H1 (cell line): ENCODE results near the gene PAQR8. TPM values are rescaled to one million over a fixed set of nuclear protein-coding genes. Genes with fewer than 3 reads are reported as not detected.

Experiments used
- CTCF ChIA-PET: fragments of 300-600 bp; sonication (Branson Sonifier 250); formaldehyde crosslinking; loops from one replicate; lab custom pipeline; 2021; ENCODE audit not compliant: partially characterized antibody; lab: Charles Lee
- POLR2A ChIA-PET: fragments of 300-600 bp; sonication (Branson Sonifier 250); formaldehyde crosslinking; loops from one replicate; lab custom pipeline; 2021; ENCODE audit warnings: inconsistent platforms; ENCODE audit not compliant: partially characterized antibody; lab: Charles Lee
- DNase-seq, 2 experiments: peaks; one replicate each; pipeline versions ENCODE4 v3.0.0 to v3.0.0-alpha.2; 2010 to 2022; ENCODE audit warnings: low spot score in 2 of 2, low read depth in 1 of 2, mixed read lengths in 1 of 2
- FAIRE-seq: peaks from 2 replicates; lab custom pipeline; 2011; peaks lifted over from hg19 to GRCh38; lab: Jason Lieb, UNC
- H2AFZ ChIP-seq: 2 replicates; pipeline ENCODE4 v1.8.1; 2012; ENCODE audit warnings: low read length, inconsistent platforms
- H2AK5ac ChIP-seq: 2 replicates; pipeline ENCODE4 v1.6.1; 2013; ENCODE audit warnings: low read depth, low read length
- H2BK120ac ChIP-seq: replicated peaks from 2 replicates; pipeline ENCODE3; 2013; ENCODE audit warnings: low read depth, low read length, inconsistent platforms
- H2BK12ac ChIP-seq: 2 replicates; pipeline ENCODE4 v1.6.1; 2013; ENCODE audit warnings: low read depth, low read length
- H2BK15ac ChIP-seq: 2 replicates; pipeline ENCODE4 v1.6.1; 2013; ENCODE audit warnings: low read length
- H2BK20ac ChIP-seq: 2 replicates; pipeline ENCODE4 v1.6.1; 2013; ENCODE audit warnings: low read length
- H2BK5ac ChIP-seq: 2 replicates; pipeline ENCODE4 v1.6.1; 2013; ENCODE audit warnings: low read depth, low read length
- H3K14ac ChIP-seq: 2 replicates; pipeline ENCODE4 v1.6.1; 2013; ENCODE audit warnings: inconsistent platforms; ENCODE audit not compliant: insufficient read length
- H3K18ac ChIP-seq: 2 replicates; pipeline ENCODE4 v1.6.1; 2013; ENCODE audit warnings: low read length; ENCODE audit errors: extremely low read depth
- H3K23ac ChIP-seq: 2 replicates; pipeline ENCODE4 v1.6.1; 2013; ENCODE audit warnings: inconsistent platforms; ENCODE audit not compliant: insufficient read length
- H3K23me2 ChIP-seq: 2 replicates; pipeline ENCODE4 v1.6.1; 2013; ENCODE audit warnings: low read depth, low read length
- H3K27ac ChIP-seq: 2 replicates; pipeline ENCODE4 v1.6.1; 2011; ENCODE audit warnings: low read depth, low read length, inconsistent platforms
- H3K27me3 ChIP-seq, 4 experiments: replicated peaks in 1 of 4; 1 replicate in 1 of 4; 2 replicates in 3 of 4; pipeline versions ENCODE4 v1.6.1 to v1.8.1; 2011 to 2013; ENCODE audit warnings: low read length in 3 of 4, mild to moderate bottlenecking in 3 of 4, inconsistent platforms in 2 of 4, mixed read lengths in 2 of 4, moderate library complexity in 1 of 4; ENCODE audit not compliant: control insufficient read depth in 3 of 4, insufficient read depth in 3 of 4; ENCODE audit errors: extremely low read depth in 1 of 4
- H3K36me3 ChIP-seq, 4 experiments: 2 replicates each; pipeline versions ENCODE4 v1.6.1 to v1.8.1; 2011 to 2013; ENCODE audit warnings: mild to moderate bottlenecking in 4 of 4, low read length in 3 of 4, moderate library complexity in 2 of 4, control low read depth in 1 of 4, inconsistent platforms in 1 of 4; ENCODE audit not compliant: insufficient read depth in 4 of 4, control insufficient read depth in 2 of 4
- H3K4ac ChIP-seq: replicated peaks from 2 replicates; pipeline ENCODE3; 2013; ENCODE audit warnings: low read length, low read depth, mixed read lengths, inconsistent platforms; ENCODE audit not compliant: insufficient read length
- H3K4me1 ChIP-seq, 4 experiments: replicated peaks in 1 of 4; 1 replicate in 1 of 4; 2 replicates in 3 of 4; pipeline versions ENCODE4 v1.6.1 to v1.8.1; 2011 to 2013; ENCODE audit warnings: low read length in 3 of 4, inconsistent platforms in 2 of 4, mixed read lengths in 1 of 4; ENCODE audit not compliant: insufficient read depth in 4 of 4, control insufficient read depth in 3 of 4
- H3K4me2 ChIP-seq, 2 experiments: 2 replicates each; pipeline versions ENCODE4 v1.6.1 to v1.8.1; 2011 to 2013; ENCODE audit warnings: low read depth in 2 of 2, low read length in 2 of 2, control low read depth in 1 of 2, inconsistent platforms in 1 of 2, mild to moderate bottlenecking in 1 of 2; ENCODE audit not compliant: insufficient read depth in 1 of 2
- H3K4me3 ChIP-seq, 4 experiments: fragments of 200-600, 300-600 bp in 1 of 4; sonication (generic), shearing (Covaris generic), sonication (Bioruptor Twin) in 1 of 4; 2 replicates each; pipeline versions ENCODE4 v1.5.1 to v1.8.1; 2011 to 2016; ENCODE audit warnings: low read length in 4 of 4, low read depth in 3 of 4, control low read depth in 2 of 4, inconsistent platforms in 2 of 4, mild to moderate bottlenecking in 2 of 4, mixed read lengths in 1 of 4, moderate library complexity in 1 of 4; ENCODE audit not compliant: insufficient read depth in 2 of 4; ENCODE audit errors: extremely low read depth in 1 of 4
- H3K56ac ChIP-seq: replicated peaks from 2 replicates; pipeline ENCODE3; 2013; ENCODE audit warnings: low read depth, mild to moderate bottlenecking, mixed read lengths, low read length, inconsistent platforms; ENCODE audit not compliant: insufficient read length
- H3K79me1 ChIP-seq: 2 replicates; pipeline ENCODE4 v1.6.1; 2013; ENCODE audit warnings: low read depth, low read length, control low read depth
- H3K79me2 ChIP-seq, 2 experiments: 2 replicates each; pipeline versions ENCODE4 v1.6.1 to v1.8.1; 2012 to 2013; ENCODE audit warnings: low read length in 2 of 2, mild to moderate bottlenecking in 2 of 2, inconsistent platforms in 1 of 2; ENCODE audit not compliant: insufficient read depth in 2 of 2, control insufficient read depth in 1 of 2
- H3K9ac ChIP-seq, 4 experiments: replicated peaks in 1 of 4; 1 replicate in 1 of 4; 2 replicates in 3 of 4; pipeline versions ENCODE4 v1.6.1 to v1.8.1; 2011 to 2013; ENCODE audit warnings: low read depth in 3 of 4, low read length in 3 of 4, control low read depth in 2 of 4, mild to moderate bottlenecking in 2 of 4, moderate library complexity in 2 of 4, inconsistent platforms in 1 of 4; ENCODE audit errors: extremely low read depth in 1 of 4
- H3K9me3 ChIP-seq, 2 experiments: 2 replicates each; pipeline versions ENCODE4 v1.6.1 to v1.8.1; 2012 to 2013; ENCODE audit warnings: mild to moderate bottlenecking in 2 of 2, moderate library complexity in 2 of 2, control low read depth in 1 of 2, inconsistent platforms in 1 of 2, low read depth in 1 of 2, low read length in 1 of 2, mixed read lengths in 1 of 2; ENCODE audit not compliant: insufficient read depth in 2 of 2
- H4K20me1 ChIP-seq, 2 experiments: replicated peaks in 1 of 2; 2 replicates each; pipeline versions ENCODE3 to v1.8.1; 2011 to 2013; ENCODE audit warnings: inconsistent platforms in 2 of 2, low read length in 2 of 2, mild to moderate bottlenecking in 1 of 2; ENCODE audit not compliant: insufficient read depth in 2 of 2, control insufficient read depth in 1 of 2
- H4K5ac ChIP-seq: 2 replicates; pipeline ENCODE4 v1.6.1; 2013; ENCODE audit warnings: low read length, low read depth, mixed read lengths, inconsistent platforms; ENCODE audit not compliant: insufficient read length
- H4K8ac ChIP-seq: 2 replicates; pipeline ENCODE4 v1.8.0; 2013; ENCODE audit warnings: mild to moderate bottlenecking, moderate library complexity, low read length, inconsistent platforms; ENCODE audit not compliant: insufficient read depth; ENCODE audit errors: extremely low read depth
- H4K91ac ChIP-seq: replicated peaks from 2 replicates; pipeline ENCODE3; 2013; ENCODE audit warnings: low read length, mixed read lengths, inconsistent platforms; ENCODE audit not compliant: insufficient read length
- CHD2 ChIP-seq: IDR thresholded peaks from 2 replicates; pipeline ENCODE4 v1.6.1; 2012; ENCODE audit warnings: low read length, improper control_type of control experiment
- CTBP2 ChIP-seq: IDR thresholded peaks from 2 replicates; pipeline ENCODE4 v1.7.0; 2011; ENCODE audit warnings: borderline replicate concordance, mild to moderate bottlenecking, moderate library complexity, mixed read lengths, low read length; ENCODE audit not compliant: insufficient read depth, insufficient read length
- EGR1 ChIP-seq: IDR thresholded peaks from 2 replicates; pipeline ENCODE4 v1.6.1; 2011; ENCODE audit warnings: low read depth, low read length, borderline replicate concordance
- RAD21 ChIP-seq, 2 experiments: IDR thresholded peaks in 1 of 2; conservative IDR thresholded peaks in 1 of 2; 2 replicates each; pipeline ENCODE4 v1.6.1; 2011; ENCODE audit warnings: low read depth in 2 of 2, low read length in 2 of 2, improper control_type of control experiment in 1 of 2, inconsistent platforms in 1 of 2, mild to moderate bottlenecking in 1 of 2, moderate library complexity in 1 of 2
- TAF1 ChIP-seq: IDR thresholded peaks from 2 replicates; pipeline ENCODE4 v1.6.1; 2011; ENCODE audit warnings: mild to moderate bottlenecking, low read depth, low read length
- WGBS, 2 experiments: shearing (Covaris generic) in 1 of 2; methylation state at CpG; one replicate each; pipeline versions ENCODE4 v1.1.6 to v1.1.7; 2013 to 2015; ENCODE audit warnings: low lambda C conversion rate in 2 of 2, mixed read lengths in 2 of 2, inconsistent platforms in 1 of 2, low coverage in 1 of 2, missing lambda C conversion rate in 1 of 2; ENCODE audit not compliant: insufficient replicate concordance in 2 of 2, insufficient coverage in 1 of 2, insufficient read length in 1 of 2; ENCODE audit errors: extremely low coverage in 1 of 2, missing lambda C conversion rate in 1 of 2; 5-methylcytosine and 5-hydroxymethylcytosine counted together
- polyA plus RNA-seq, 7 experiments: library from polyadenylated mRNA; depleted of rRNA in 3 of 7; stranded (reverse) in 5 of 7; unstranded in 2 of 7; fragments of >200 nt in 5 of 7; fragments of 200-250 nt in 2 of 7; gene quantifications; 1 replicate in 5 of 7; 2 replicates in 1 of 7; 4 replicates in 1 of 7; pipeline versions ENCODE4 v1.2.1 to v1.2.3, GENCODE V29; 2011 to 2013; ENCODE audit warnings: missing spikeins in 2 of 7, mixed read lengths in 2 of 7
- total RNA-seq: library from RNA; stranded (reverse); fragmentation: NEBNext Ultra II Directional; extraction: Animal tissue kit (Norgen Biotek cat#: 25700); gene quantifications from 2 replicates; pipeline ENCODE4 v1.2.1, GENCODE V29; 2021
- TF ChIP-seq, protein P1 (sequence below): IDR thresholded peaks from 2 replicates; pipeline ENCODE4 v1.6.1; 2012; ENCODE audit warnings: inconsistent platforms
- TF ChIP-seq, protein P2 (sequence below): IDR thresholded peaks from 2 replicates; pipeline ENCODE4 v1.6.1; 2011; ENCODE audit warnings: low read length, improper control_type of control experiment

The PAQR8 gene
- total and polyA plus RNA-seq, 2 of the 8 experiments (the other 6 are each of a cell fraction or from before 2014, with no cell fraction given) = 7.6 to 9.6 TPM

DNA sequence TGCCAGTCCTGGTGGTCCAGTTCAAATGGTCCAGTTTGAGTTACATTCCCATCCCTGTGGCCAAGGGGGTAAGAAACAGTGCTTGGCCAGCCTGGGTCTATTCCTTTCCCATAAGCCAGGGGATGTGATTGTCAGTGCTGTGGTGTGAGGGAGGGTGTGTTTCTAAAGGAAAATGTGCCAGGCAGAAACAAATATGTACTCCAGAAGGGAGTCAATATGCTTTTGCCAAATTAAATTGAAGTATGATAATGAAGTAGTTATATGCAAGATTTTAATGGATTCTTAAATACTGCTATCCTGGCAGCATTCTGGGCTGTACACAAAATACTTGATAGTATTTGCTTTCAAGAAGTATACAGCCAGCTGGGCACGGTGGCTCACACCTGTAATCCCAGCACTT lies 16.6 kb upstream of the PAQR8 start:
- H4K20me1 ChIP-seq = no peaks in the 10 kb centered on the region
- ChIA-PET CTCF (interaction anchor here (0.6 to 1.0 kb wide), 2 partner anchors 57 to 766 kb away, joined by 3 read pairs; no protein-coding TSS in a partner anchor), POLR2A (no interaction called here)
- H2BK12ac ChIP-seq = no peak overlapping the region
- H2BK120ac ChIP-seq = no peak overlapping the region
- no peak overlapping the region for H2BK15ac ChIP-seq
- no peak overlapping the region for H2BK20ac ChIP-seq
- no peaks in the 10 kb centered on the region; the same call in 1 of the 2 replicates for H3K23me2 ChIP-seq
- no peaks in the 10 kb centered on the region for H3K79me2 ChIP-seq
- H4K8ac ChIP-seq = no peak overlapping the region
- no peak overlapping the region for H3K4me2 ChIP-seq
- H3K27ac ChIP-seq = no peak overlapping the region
- no peak overlapping the region for H3K23ac ChIP-seq
- H3K18ac ChIP-seq = no peak overlapping the region
- no peaks in the 10 kb centered on the region for H3K4me1 ChIP-seq
- WGBS, 2 experiments = 93% methylated on average over 1 of the region's 1 CpG; no CpG with 5 or more reads in 1 of the 2 experiments
- no peaks in the 10 kb centered on the region for H3K27me3 ChIP-seq
- no peak overlapping the region for H3K9ac ChIP-seq
- no peak overlapping the region for H2AFZ ChIP-seq
- FAIRE-seq (no peak), DNase-seq (no peak)
- no peak for TF ChIP-seq TAF1
- TF ChIP-seq EGR1 = no peak
- TF ChIP-seq, protein P1, sequence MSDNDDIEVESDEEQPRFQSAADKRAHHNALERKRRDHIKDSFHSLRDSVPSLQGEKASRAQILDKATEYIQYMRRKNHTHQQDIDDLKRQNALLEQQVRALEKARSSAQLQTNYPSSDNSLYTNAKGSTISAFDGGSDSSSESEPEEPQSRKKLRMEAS = no peak
- TF ChIP-seq CHD2 = no peak
- TF ChIP-seq CTBP2 = no peak
- TF ChIP-seq, protein P2, sequence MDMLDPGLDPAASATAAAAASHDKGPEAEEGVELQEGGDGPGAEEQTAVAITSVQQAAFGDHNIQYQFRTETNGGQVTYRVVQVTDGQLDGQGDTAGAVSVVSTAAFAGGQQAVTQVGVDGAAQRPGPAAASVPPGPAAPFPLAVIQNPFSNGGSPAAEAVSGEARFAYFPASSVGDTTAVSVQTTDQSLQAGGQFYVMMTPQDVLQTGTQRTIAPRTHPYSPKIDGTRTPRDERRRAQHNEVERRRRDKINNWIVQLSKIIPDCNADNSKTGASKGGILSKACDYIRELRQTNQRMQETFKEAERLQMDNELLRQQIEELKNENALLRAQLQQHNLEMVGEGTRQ = no peak
- no peak for TF ChIP-seq RAD21 (IDR thresholded peaks at IDR 0.05 in 1 of 2, conservative IDR thresholded peaks at IDR 0.05 in 1 of 2; ENCODE audit: low read depth in 2 of 2, low read length in 2 of 2)
- H4K5ac ChIP-seq = no peak overlapping the region
- H3K4me3 ChIP-seq = no peak overlapping the region
- H2BK5ac ChIP-seq = no peak overlapping the region
- no peak overlapping the region for H3K14ac ChIP-seq
- H3K79me1 ChIP-seq = no peaks in the 10 kb centered on the region
- H2AK5ac ChIP-seq = no peak overlapping the region
- no peak overlapping the region for H3K56ac ChIP-seq
- no peaks in the 10 kb centered on the region for H3K9me3 ChIP-seq
- H3K36me3 ChIP-seq = no peaks in the 10 kb centered on the region
- H3K4ac ChIP-seq = no peak overlapping the region
- H4K91ac ChIP-seq = no peak overlapping the region
